AG10803 (cell line): Measurements from ENCODE around the gene C3orf22.

Experiments
- DNase-seq: peaks from one replicate; pipeline ENCODE4 v3.0.0; 2010; ENCODE audit warnings: low read depth
- H3K4me3 ChIP-seq: 2 replicates; pipeline ENCODE4 v1.5.1; 2011; ENCODE audit warnings: mild to moderate bottlenecking, low read length, control low read depth
- CTCF ChIP-seq: conservative IDR thresholded peaks from 2 replicates; pipeline ENCODE4 v1.5.1; 2011; ENCODE audit warnings: mild to moderate bottlenecking, low read length, control low read depth, inconsistent platforms

Gene C3orf22

GRCh38 chr3:126546549-126547239 is 12.0 kb downstream of the C3orf22 start:
- no peak for DNase-seq
- no peak for TF ChIP-seq CTCF
- H3K4me3 ChIP-seq = no peak overlapping the region

GRCh38 chr3:126546013-126546412 is 12.7 kb downstream of the C3orf22 start:
- TF ChIP-seq CTCF = no peak

GRCh38 chr3:126545544-126545943 is 13.2 kb downstream of the C3orf22 start:
- DNase-seq = no peak
- H3K4me3 ChIP-seq = no peak overlapping the region
- no peak for TF ChIP-seq CTCF

More at GRCh38 chr3:126546013-126546412, 12.7 kb downstream of the C3orf22 start:
- no peak for DNase-seq
- H3K4me3 ChIP-seq = no peak overlapping the region

GRCh38 chr3:126544596-126545281 is 14.0 kb downstream of the C3orf22 start:
- no peak for TF ChIP-seq CTCF
- no peak for DNase-seq
- no peak overlapping the region for H3K4me3 ChIP-seq

GRCh38 chr3:126543457-126544061 is 15.2 kb downstream of the C3orf22 start:
- no peak for TF ChIP-seq CTCF
- DNase-seq = no peak

GRCh38 chr3:126542340-126543241 is 16.1 kb downstream of the C3orf22 start:
- H3K4me3 ChIP-seq = no peak overlapping the region
- DNase-seq = no peak
- no peak for TF ChIP-seq CTCF

More at GRCh38 chr3:126543457-126544061, 15.2 kb downstream of the C3orf22 start:
- H3K4me3 ChIP-seq = no peak overlapping the region
